IMR-90 (cell line): ENCODE results near the gene MDM2. TPM values are rescaled to one million over a fixed set of nuclear protein-coding genes. Genes with fewer than 3 reads are reported as not detected.

Experiments
- ATAC-seq: fragments of 200-7000 bp; cut with Tn5 transposase; 2 replicates; pipeline ENCODE4 v1.9.1; 2020; ENCODE audit warnings: low read depth, mild to moderate bottlenecking, moderate library complexity
- BruUV-seq: library from RNA; stranded (reverse); fragments of 400-500 nt; replicated peaks from 2 replicates; lab custom pipeline; 2021; lab: Mats Ljungman, UMichigan
- CTCF ChIA-PET: fragments of 300-600 bp; formaldehyde crosslinking; extraction: SDS; loops from one replicate; lab custom pipeline; 2021; ENCODE audit warnings: antibody characterized with exemption; lab: Yijun Ruan, JAX
- POLR2A ChIA-PET: fragments of 300-600 bp; sonication (Branson Sonifier 250); formaldehyde crosslinking; loops from one replicate; lab custom pipeline; 2022; ENCODE audit warnings: antibody characterized with exemption; ENCODE audit not compliant: unreplicated experiment; lab: Charles Lee
- DNase-seq: peaks from one replicate; pipeline ENCODE4 v3.0.0; 2013
- H2AFZ ChIP-seq: replicated peaks from 2 replicates; pipeline ENCODE3; 2013; ENCODE audit warnings: low read length, mild to moderate bottlenecking; ENCODE audit not compliant: poor library complexity
- H2AK5ac ChIP-seq: 2 replicates; pipeline ENCODE4 v1.6.1; 2013; ENCODE audit warnings: low read depth, low read length, inconsistent platforms
- H2AK9ac ChIP-seq: replicated peaks from 2 replicates; pipeline ENCODE3; 2013; ENCODE audit warnings: mild to moderate bottlenecking, low read depth, low read length, moderate library complexity; ENCODE audit not compliant: poor library complexity
- H2BK120ac ChIP-seq: 2 replicates; pipeline ENCODE4 v1.6.1; 2013; ENCODE audit warnings: low read depth, low read length, inconsistent platforms
- H2BK15ac ChIP-seq: 3 replicates; pipeline ENCODE4 v1.6.1; 2013; ENCODE audit warnings: low read depth, low read length, inconsistent platforms
- H2BK20ac ChIP-seq: 2 replicates; pipeline ENCODE4 v1.6.1; 2013; ENCODE audit warnings: low read depth, mild to moderate bottlenecking, inconsistent platforms, low read length, moderate library complexity
- H2BK5ac ChIP-seq: 2 replicates; pipeline ENCODE4 v1.6.1; 2013; ENCODE audit warnings: mild to moderate bottlenecking, low read depth, low read length, inconsistent platforms; ENCODE audit not compliant: poor library complexity, severe bottlenecking
- H3K14ac ChIP-seq: replicated peaks from 2 replicates; pipeline ENCODE4 v1.6.1; 2013; ENCODE audit warnings: low read depth, low read length, inconsistent platforms
- H3K18ac ChIP-seq: 2 replicates; pipeline ENCODE4 v1.6.1; 2013; ENCODE audit warnings: low read depth, low read length, control low read depth
- H3K23ac ChIP-seq: 2 replicates; pipeline ENCODE4 v1.6.1; 2013; ENCODE audit warnings: low read depth, low read length, inconsistent platforms
- H3K27ac ChIP-seq: 2 replicates; pipeline ENCODE4 v1.5.1; 2013; ENCODE audit warnings: mild to moderate bottlenecking, control low read depth, low read length; ENCODE audit not compliant: insufficient read depth
- H3K27me3 ChIP-seq: 2 replicates; pipeline ENCODE4 v1.6.1; 2013; ENCODE audit warnings: low read length; ENCODE audit not compliant: control insufficient read depth, insufficient read depth
- H3K36me3 ChIP-seq: 2 replicates; pipeline ENCODE4 v1.6.1; 2013; ENCODE audit warnings: low read length, mixed read lengths; ENCODE audit not compliant: control insufficient read depth, insufficient read depth
- H3K4ac ChIP-seq: 2 replicates; pipeline ENCODE4 v1.6.1; 2013; ENCODE audit warnings: low read depth, low read length, inconsistent platforms
- H3K4me1 ChIP-seq: 2 replicates; pipeline ENCODE4 v1.6.1; 2013; ENCODE audit warnings: low read length, mixed read lengths; ENCODE audit not compliant: control insufficient read depth, insufficient read depth
- H3K4me2 ChIP-seq: 2 replicates; pipeline ENCODE4 v1.6.1; 2013; ENCODE audit warnings: low read depth, mild to moderate bottlenecking, control low read depth, low read length, moderate library complexity
- H3K4me3 ChIP-seq: 2 replicates; pipeline ENCODE4 v1.5.1; 2013; ENCODE audit warnings: low read depth, mild to moderate bottlenecking, control low read depth, low read length, moderate library complexity; ENCODE audit not compliant: insufficient read depth
- H3K56ac ChIP-seq: 2 replicates; pipeline ENCODE4 v1.6.1; 2013; ENCODE audit warnings: low read length, inconsistent platforms; ENCODE audit not compliant: insufficient read depth; ENCODE audit errors: extremely low read depth
- H3K79me1 ChIP-seq, 2 experiments: 2 replicates each; pipeline ENCODE4 v1.6.1; 2013; ENCODE audit warnings: low read length in 2 of 2, inconsistent platforms in 1 of 2, low read depth in 1 of 2
- H3K9ac ChIP-seq: 2 replicates; pipeline ENCODE4 v1.6.1; 2013; ENCODE audit warnings: low read depth, low read length, control low read depth
- H3K9me1 ChIP-seq: 2 replicates; pipeline ENCODE4 v1.6.1; 2013; ENCODE audit warnings: low read length, inconsistent platforms; ENCODE audit not compliant: insufficient read depth
- H3K9me3 ChIP-seq: 2 replicates; pipeline ENCODE4 v1.6.1; 2013; ENCODE audit warnings: low read length; ENCODE audit not compliant: control insufficient read depth, insufficient read depth
- H4K20me1 ChIP-seq: 2 replicates; pipeline ENCODE4 v1.6.1; 2013; ENCODE audit warnings: low read length, inconsistent platforms; ENCODE audit not compliant: insufficient read depth
- H4K5ac ChIP-seq: 2 replicates; pipeline ENCODE4 v1.6.1; 2013; ENCODE audit warnings: mild to moderate bottlenecking, low read depth, low read length, control low read depth
- H4K8ac ChIP-seq, 2 experiments: 2 replicates each; pipeline ENCODE4 v1.6.1; 2013; ENCODE audit warnings: low read depth in 2 of 2, low read length in 2 of 2, control low read depth in 1 of 2, inconsistent platforms in 1 of 2
- H4K91ac ChIP-seq: 2 replicates; pipeline ENCODE4 v1.6.1; 2013; ENCODE audit warnings: low read depth, low read length, inconsistent platforms; ENCODE audit not compliant: insufficient read depth
- BHLHE40 ChIP-seq: fragments of 150-350 bp; IDR thresholded peaks from 2 replicates; pipeline ENCODE4 v1.6.1; 2016; ENCODE audit warnings: mild to moderate bottlenecking, low read depth, low read length
- CEBPB ChIP-seq: IDR thresholded peaks from 2 replicates; pipeline ENCODE4 v1.6.1; 2012; ENCODE audit warnings: low read depth, low read length, improper control_type of control experiment
- CHD1 ChIP-seq: IDR thresholded peaks from 2 replicates; pipeline ENCODE4 v1.6.1; 2012; ENCODE audit warnings: low read depth, low read length, improper control_type of control experiment
- CTCF ChIP-seq: conservative IDR thresholded peaks from 2 replicates; pipeline ENCODE4 v1.5.1; 2012; ENCODE audit warnings: mild to moderate bottlenecking, low read depth, low read length, improper control_type of control experiment
- ELK1 ChIP-seq: fragments of 150-350 bp; IDR thresholded peaks from 2 replicates; pipeline ENCODE4 v1.6.1; 2016; ENCODE audit warnings: low read depth, mild to moderate bottlenecking, low read length, moderate library complexity, borderline replicate concordance
- FOS ChIP-seq: fragments of 150-350 bp; IDR thresholded peaks from 2 replicates; pipeline ENCODE4 v1.6.1; 2016; ENCODE audit warnings: low read depth, low read length
- MAFK ChIP-seq: IDR thresholded peaks from 2 replicates; pipeline ENCODE4 v1.6.1; 2012; ENCODE audit warnings: low read depth, low read length, improper control_type of control experiment
- MAZ ChIP-seq: IDR thresholded peaks from 2 replicates; pipeline ENCODE4 v1.6.1; 2012; ENCODE audit warnings: low read depth, mild to moderate bottlenecking, low read length, improper control_type of control experiment, moderate library complexity, borderline replicate concordance
- MXI1 ChIP-seq: IDR thresholded peaks from 2 replicates; pipeline ENCODE4 v1.6.1; 2012; ENCODE audit warnings: low read depth, mild to moderate bottlenecking, low read length, moderate library complexity, borderline replicate concordance
- NFE2L2 ChIP-seq: fragments of 150-350 bp; IDR thresholded peaks from 2 replicates; pipeline ENCODE4 v1.6.1; 2016; ENCODE audit warnings: low read depth, mild to moderate bottlenecking, low read length
- POLR2A ChIP-seq: IDR thresholded peaks from 2 replicates; pipeline ENCODE4 v1.6.1; 2012; ENCODE audit warnings: mild to moderate bottlenecking, low read depth, low read length
- RAD21 ChIP-seq: IDR thresholded peaks from 2 replicates; pipeline ENCODE4 v1.6.1; 2012; ENCODE audit warnings: low read length, improper control_type of control experiment
- RCOR1 ChIP-seq: IDR thresholded peaks from 2 replicates; pipeline ENCODE4 v1.6.1; 2012; ENCODE audit warnings: mild to moderate bottlenecking, low read length, improper control_type of control experiment; ENCODE audit not compliant: insufficient replicate concordance
- RFX5 ChIP-seq: IDR thresholded peaks from 2 replicates; pipeline ENCODE4 v1.8.0; 2012; ENCODE audit warnings: low read depth, mild to moderate bottlenecking, low read length, moderate library complexity
- SMC3 ChIP-seq: fragments of 150-350 bp; IDR thresholded peaks from 2 replicates; pipeline ENCODE4 v1.6.1; 2016; ENCODE audit warnings: low read depth, mild to moderate bottlenecking, antibody characterized with exemption, low read length, moderate library complexity
- USF2 ChIP-seq: fragments of 150-350 bp; IDR thresholded peaks from 2 replicates; pipeline ENCODE4 v1.6.1; 2017; ENCODE audit warnings: mild to moderate bottlenecking, antibody characterized with exemption, low read length, low read depth
- WGBS, 2 experiments: methylation state at CpG; one replicate each; pipeline versions ENCODE4 v1.1.5 to v1.1.7; 2013; ENCODE audit warnings: missing lambda C conversion rate in 2 of 2; ENCODE audit not compliant: insufficient read length in 1 of 2; ENCODE audit errors: extremely low coverage in 2 of 2; 5-methylcytosine and 5-hydroxymethylcytosine counted together
- dilution Hi-C: fragments of 300-500 bp; cut with HindIII; formaldehyde crosslinking; loops from one replicate; pipeline ENCODE4 v1.14.3; 2018; ENCODE audit warnings: low sequenced_read_pairs; ENCODE audit not compliant: unreplicated experiment
- in situ Hi-C: fragments of 300-500 bp; cut with MboI; formaldehyde crosslinking; loops from 3 replicates; pipeline ENCODE4 v1.14.3; 2019; ENCODE audit warnings: low sequenced_read_pairs, inconsistent platforms, mixed read lengths
- intact Hi-C: fragments of 100-400 bp; cut with micrococcal nuclease; formaldehyde crosslinking; loops from 2 replicates; pipeline ENCODE4 v1.10.0; 2022
- polyA plus RNA-seq, 3 experiments: library from polyadenylated mRNA; depleted of rRNA; stranded (reverse); fragments of >200 nt; gene quantifications; 2 replicates each; pipeline ENCODE4 v1.2.3, GENCODE V29; 2012; ENCODE audit warnings: low replicate concordance in 1 of 3
- total RNA-seq: library from RNA; depleted of rRNA; stranded (reverse); fragments of >200 nt; gene quantifications from 2 replicates; pipeline ENCODE4 v1.2.3, GENCODE V29; 2012

MDM2 gene
- total and polyA plus RNA-seq, 2 of the 4 experiments (the other 2 are of a cell fraction), result 21.9 to 196 TPM

- Histone ChIP-seq H3K27ac (no peak overlapping the region), H3K36me3 (no peaks in the 10 kb centered on the region), H3K4ac (no peak overlapping the region), H2BK20ac (no peak overlapping the region), H3K9ac (no peak overlapping the region), H4K20me1 (no peaks in the 10 kb centered on the region), H3K79me1 (no peaks in the 10 kb centered on the region), H3K9me1 (no peaks in the 10 kb centered on the region), H3K4me3 (no peak overlapping the region), H4K8ac (no peak overlapping the region), H3K23ac (no peak overlapping the region), H3K4me2 (no peak overlapping the region), H2AFZ (no peak overlapping the region), H3K14ac (no peak overlapping the region), H3K9me3 (no peaks in the 10 kb centered on the region), H2BK15ac (no peak overlapping the region), H3K18ac (no peak overlapping the region), H2BK5ac (no peak overlapping the region), H2AK9ac (no peak overlapping the region), H2BK120ac (no peak overlapping the region), H4K91ac (no peak overlapping the region), H3K4me1 (no peaks in the 10 kb centered on the region), H3K56ac (no peak overlapping the region), H4K5ac (no peak overlapping the region), H3K27me3 (no peaks in the 10 kb centered on the region), H2AK5ac (no peak overlapping the region)
- ChIA-PET CTCF (no interaction called here), POLR2A (no interaction called here)
- no TSS peak for BruUV-seq
- WGBS, 2 experiments, result no CpG with 5 or more reads among the region's 2 CpGs
- ATAC-seq (no peak), DNase-seq (no peak)
- TF ChIP-seq MXI1 (no peak), USF2 (no peak), MAZ (no peak), ELK1 (no peak), BHLHE40 (no peak), SMC3 (no peak), RCOR1 (no peak), RFX5 (no peak), NFE2L2 (no peak), FOS (no peak), POLR2A (no peak), CTCF (no peak), CEBPB (no peak), RAD21 (no peak), CHD1 (no peak), MAFK (no peak)
- intact Hi-C loops (no loop called here), in situ Hi-C loops (no loop called here), dilution Hi-C loops (no loop called here)
These were observed 46.1 kb downstream of the MDM2 start for GRCh38 chr12:68854078-68854468.
